Measurements from ENCODE around the gene CA9.

The CA9 gene

GRCh38 chr9:35691334-35691650 lies 17.6 kb downstream of the CA9 start:
- H3K36me3 Mint-ChIP-seq = no peaks in the 10 kb centered on the region
- peaks cover 29% of the 10 kb centered on the region for H3K4me1 Mint-ChIP-seq
- H3K4me3 Mint-ChIP-seq = peak overlapping the region; percentile 86
- peak overlapping the region; percentile 87 for H3K27ac Mint-ChIP-seq
- no peaks in the 10 kb centered on the region for H3K9me3 Mint-ChIP-seq
- H3K27me3 Mint-ChIP-seq = no peaks in the 10 kb centered on the region

DNA sequence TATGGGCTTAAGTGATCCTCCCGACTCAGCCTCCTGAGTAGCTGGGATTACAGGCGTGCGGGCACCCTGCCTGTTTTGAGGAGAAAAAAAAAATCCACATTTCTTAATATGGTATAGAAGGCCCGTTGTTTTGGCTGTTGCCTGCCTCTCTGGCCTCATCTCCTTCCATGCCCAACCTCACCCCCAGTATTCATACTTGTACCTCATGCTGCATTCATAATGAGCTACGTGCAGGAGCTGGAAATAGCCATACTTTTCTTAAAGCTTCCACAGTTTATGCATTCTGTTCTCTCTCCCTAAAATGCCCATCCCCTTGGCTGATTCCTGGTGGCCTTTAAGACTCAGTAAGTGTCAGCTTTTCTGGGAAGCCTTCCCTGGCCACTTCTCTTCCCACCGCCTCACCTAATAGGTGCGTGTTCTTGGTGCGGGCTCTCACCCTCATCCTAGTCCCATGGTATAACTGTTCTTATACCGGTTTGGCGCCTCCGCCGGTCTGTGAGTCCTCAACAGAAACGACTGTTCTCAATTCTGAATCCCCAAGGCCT lies 18.1 kb downstream of the CA9 start:
- Mint-ChIP-seq H3K36me3 (peaks cover 4% of the 10 kb centered on the region), H3K4me1 (peaks cover 34% of the 10 kb centered on the region), H3K27me3 (no peaks in the 10 kb centered on the region), H3K9me3 (no peaks in the 10 kb centered on the region), H3K27ac (peak overlapping the region; percentile 69), H3K4me3 (peak overlapping the region; percentile 86)

- peaks cover 10% of the 10 kb centered on the region for H3K36me3 Mint-ChIP-seq
- H3K9me3 Mint-ChIP-seq = no peaks in the 10 kb centered on the region
- H3K27ac Mint-ChIP-seq = peak overlapping the region; percentile 46
- peaks cover 18% of the 10 kb centered on the region for H3K4me1 Mint-ChIP-seq
- no peak overlapping the region for H3K4me3 Mint-ChIP-seq
- H3K27me3 Mint-ChIP-seq = no peaks in the 10 kb centered on the region
Measured at GRCh38 chr9:35695943-35696401, 22.2 kb downstream of the CA9 start.

GRCh38 chr9:35696520-35697215 lies 22.9 kb downstream of the CA9 start:
- Mint-ChIP-seq H3K4me1 (peaks cover 13% of the 10 kb centered on the region), H3K36me3 (peaks cover 10% of the 10 kb centered on the region), H3K27ac (peak overlapping the region; percentile 46), H3K4me3 (no peak overlapping the region), H3K9me3 (no peaks in the 10 kb centered on the region), H3K27me3 (no peaks in the 10 kb centered on the region)

DNA sequence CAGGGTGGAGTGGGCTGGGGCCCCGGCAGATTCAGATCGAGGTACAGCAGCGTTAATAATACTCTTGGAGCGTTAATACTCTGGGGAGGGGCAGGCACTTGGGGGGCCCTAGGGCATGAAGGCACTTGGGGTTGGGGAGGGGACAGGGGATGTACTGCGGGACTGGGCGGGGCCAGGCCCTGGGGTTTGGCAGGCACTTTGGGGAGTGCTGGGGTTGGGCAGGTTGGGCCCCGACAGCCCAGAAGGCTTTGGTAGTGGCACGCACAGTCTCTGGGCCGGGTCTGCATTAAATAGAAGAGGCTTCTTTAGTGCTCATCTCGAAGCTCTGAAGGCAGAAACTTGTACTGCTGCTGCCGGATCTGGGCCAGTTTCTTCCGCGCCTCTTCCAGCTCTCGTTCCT lies 23.8 kb downstream of the CA9 start:
- Mint-ChIP-seq H3K4me3 (no peak overlapping the region), H3K27me3 (no peaks in the 10 kb centered on the region), H3K9me3 (no peaks in the 10 kb centered on the region), H3K36me3 (peaks cover 10% of the 10 kb centered on the region), H3K4me1 (peaks cover 8% of the 10 kb centered on the region), H3K27ac (no peak overlapping the region)

- H3K27me3 Mint-ChIP-seq = no peaks in the 10 kb centered on the region
- no peak overlapping the region for H3K4me3 Mint-ChIP-seq
- peaks cover 10% of the 10 kb centered on the region for H3K36me3 Mint-ChIP-seq
- H3K4me1 Mint-ChIP-seq = peaks cover 8% of the 10 kb centered on the region
- no peaks in the 10 kb centered on the region for H3K9me3 Mint-ChIP-seq
- no peak overlapping the region for H3K27ac Mint-ChIP-seq
Measured at GRCh38 chr9:35698231-35698630, 24.5 kb downstream of the CA9 start.

GRCh38 chr9:35700031-35700430 lies 26.3 kb downstream of the CA9 start:
- Mint-ChIP-seq H3K9me3 (no peaks in the 10 kb centered on the region), H3K36me3 (peaks cover 13% of the 10 kb centered on the region), H3K4me3 (no peak overlapping the region), H3K27ac (no peak overlapping the region), H3K27me3 (no peaks in the 10 kb centered on the region), H3K4me1 (peaks cover 8% of the 10 kb centered on the region)

- Mint-ChIP-seq H3K4me3 (no peak overlapping the region), H3K27me3 (no peaks in the 10 kb centered on the region), H3K27ac (no peak overlapping the region), H3K4me1 (peaks cover 8% of the 10 kb centered on the region), H3K36me3 (peaks cover 13% of the 10 kb centered on the region), H3K9me3 (no peaks in the 10 kb centered on the region)
Measured at GRCh38 chr9:35700942-35701341, 27.2 kb downstream of the CA9 start.

GRCh38 chr9:35702696-35703095 lies 29.0 kb downstream of the CA9 start:
- H3K9me3 Mint-ChIP-seq = no peaks in the 10 kb centered on the region
- H3K27ac Mint-ChIP-seq = no peak overlapping the region
- peaks cover 16% of the 10 kb centered on the region for H3K36me3 Mint-ChIP-seq
- H3K4me1 Mint-ChIP-seq = no peaks in the 10 kb centered on the region
- no peaks in the 10 kb centered on the region for H3K27me3 Mint-ChIP-seq
- H3K4me3 Mint-ChIP-seq = no peak overlapping the region

DNA sequence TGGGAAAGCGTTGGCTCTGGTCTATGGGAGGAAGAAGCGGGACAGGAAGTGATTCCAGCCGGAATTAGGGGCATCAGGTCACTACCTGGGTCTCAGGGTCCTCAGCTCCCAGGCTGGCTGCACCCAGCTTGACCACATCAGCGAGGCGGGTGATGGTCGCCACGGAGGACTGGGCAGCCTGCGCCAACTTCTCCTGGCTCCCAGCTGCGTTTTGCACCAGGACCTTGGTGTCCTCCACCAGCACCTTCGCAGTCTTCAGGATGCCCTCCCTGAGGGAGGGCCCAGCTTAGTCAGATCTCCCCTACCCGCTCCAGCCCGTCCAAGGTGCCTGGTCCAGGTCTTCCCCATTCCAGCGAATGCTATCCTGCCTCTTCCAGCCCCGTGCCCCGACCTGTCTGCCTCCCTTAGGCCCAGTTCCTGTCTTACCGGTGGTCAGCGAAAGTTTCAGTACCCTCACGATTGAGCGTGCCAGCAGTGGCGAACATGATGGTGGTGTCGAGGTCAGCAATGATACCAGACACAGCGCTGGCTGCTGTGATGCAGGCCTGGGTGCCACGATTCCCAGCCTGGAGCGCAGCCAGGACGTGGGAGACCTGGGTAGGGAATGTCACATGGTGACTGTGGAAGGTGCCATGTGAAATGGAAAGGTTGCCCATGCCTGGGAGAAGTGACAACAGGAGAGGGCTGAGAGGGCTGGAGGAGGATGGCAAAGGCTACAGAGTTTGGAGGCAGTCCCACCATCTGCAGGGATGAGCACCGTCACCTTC lies 30.4 kb downstream of the CA9 start:
- Mint-ChIP-seq H3K4me1 (no peaks in the 10 kb centered on the region), H3K36me3 (peaks cover 19% of the 10 kb centered on the region), H3K27me3 (no peaks in the 10 kb centered on the region), H3K4me3 (no peak overlapping the region), H3K27ac (no peak overlapping the region), H3K9me3 (no peaks in the 10 kb centered on the region)

GRCh38 chr9:35705372-35705771 lies 31.6 kb downstream of the CA9 start:
- Mint-ChIP-seq H3K36me3 (peaks cover 19% of the 10 kb centered on the region), H3K9me3 (no peaks in the 10 kb centered on the region), H3K27ac (no peak overlapping the region), H3K4me1 (no peaks in the 10 kb centered on the region), H3K27me3 (no peaks in the 10 kb centered on the region), H3K4me3 (no peak overlapping the region)

GRCh38 chr9:35705836-35706430 lies 32.2 kb downstream of the CA9 start:
- Mint-ChIP-seq H3K4me3 (no peak overlapping the region), H3K4me1 (no peaks in the 10 kb centered on the region), H3K27ac (no peak overlapping the region), H3K36me3 (peaks cover 21% of the 10 kb centered on the region), H3K27me3 (no peaks in the 10 kb centered on the region), H3K9me3 (no peaks in the 10 kb centered on the region)

DNA sequence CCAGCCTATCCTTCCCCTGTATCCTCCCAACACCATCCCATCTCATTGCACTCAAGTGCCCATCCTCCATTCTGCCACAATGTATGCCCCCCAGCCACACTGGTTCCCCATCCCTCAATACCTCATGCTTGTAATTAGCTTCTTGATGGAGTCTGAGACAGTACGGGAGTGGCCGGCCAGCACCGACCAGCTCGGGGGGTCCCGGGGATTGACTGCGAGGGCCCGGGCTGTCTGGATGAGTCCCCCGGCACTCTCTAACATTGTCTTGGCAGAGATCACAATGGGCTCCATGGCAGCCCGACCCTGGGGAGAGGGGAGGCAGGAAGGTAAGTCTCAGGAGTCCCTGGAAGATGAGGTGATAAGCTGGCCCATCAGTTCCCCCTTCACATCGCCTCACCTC lies 33.2 kb downstream of the CA9 start:
- no peaks in the 10 kb centered on the region for H3K27me3 Mint-ChIP-seq
- H3K36me3 Mint-ChIP-seq = peaks cover 24% of the 10 kb centered on the region
- H3K4me3 Mint-ChIP-seq = no peak overlapping the region
- no peaks in the 10 kb centered on the region for H3K9me3 Mint-ChIP-seq
- no peak overlapping the region for H3K27ac Mint-ChIP-seq
- no peaks in the 10 kb centered on the region for H3K4me1 Mint-ChIP-seq

DNA sequence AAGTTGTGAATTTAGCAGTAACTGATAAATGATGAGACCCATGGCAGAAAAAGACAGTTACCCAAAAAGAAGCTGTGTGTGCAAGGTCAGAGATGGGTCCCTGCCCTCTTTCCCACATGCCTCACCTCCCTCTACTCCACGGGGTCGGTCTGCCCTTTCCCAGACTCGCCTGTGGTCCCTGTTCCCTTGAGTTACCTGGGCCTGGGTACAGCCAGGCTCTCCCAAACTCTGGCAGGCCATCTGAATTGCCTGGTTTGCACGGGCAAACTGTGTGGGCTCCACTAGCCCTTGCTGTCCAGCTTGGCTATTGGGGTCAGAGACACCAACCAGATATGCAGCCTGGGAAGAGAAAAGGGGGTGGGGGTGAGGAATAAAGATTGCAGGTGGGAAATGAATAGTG lies 34.4 kb downstream of the CA9 start:
- Mint-ChIP-seq H3K9me3 (no peaks in the 10 kb centered on the region), H3K27ac (no peak overlapping the region), H3K36me3 (peaks cover 27% of the 10 kb centered on the region), H3K4me1 (no peaks in the 10 kb centered on the region), H3K4me3 (no peak overlapping the region), H3K27me3 (no peaks in the 10 kb centered on the region)

DNA sequence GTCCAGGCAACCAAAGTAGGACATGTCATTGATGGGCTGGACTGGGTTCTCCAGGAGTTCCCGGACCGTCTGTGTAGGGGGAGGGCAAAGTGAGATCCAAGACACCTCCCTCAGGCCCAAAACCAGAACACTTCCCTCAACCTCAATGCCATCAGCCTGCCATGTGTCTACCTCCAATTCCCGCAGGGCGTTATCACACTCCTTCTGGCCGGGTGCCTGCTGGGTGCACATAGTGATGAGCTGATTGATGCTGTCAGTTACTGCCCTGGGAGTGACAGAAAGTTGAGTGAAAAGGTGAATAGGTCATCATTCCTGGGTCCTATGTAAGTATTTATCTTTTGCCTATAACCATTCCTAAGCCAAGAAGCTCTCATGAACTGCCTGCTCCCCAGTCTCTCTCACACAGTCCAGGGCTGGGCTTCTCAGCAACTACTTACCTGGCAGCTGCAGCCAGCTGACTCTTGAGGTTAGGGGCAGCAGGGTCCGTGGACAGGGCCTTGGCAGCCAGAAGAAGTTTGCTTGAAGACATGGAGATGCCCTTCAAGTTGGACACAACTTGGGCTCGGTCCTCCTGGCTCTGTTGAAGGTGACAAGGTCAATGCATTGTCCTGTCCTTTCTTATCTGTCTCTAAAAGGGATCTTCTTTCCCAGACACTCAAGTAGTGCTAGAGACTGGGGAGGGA lies 37.2 kb downstream of the CA9 start:
- H3K27ac Mint-ChIP-seq = no peak overlapping the region
- H3K4me3 Mint-ChIP-seq = no peak overlapping the region
- peaks cover 30% of the 10 kb centered on the region for H3K36me3 Mint-ChIP-seq
- no peaks in the 10 kb centered on the region for H3K9me3 Mint-ChIP-seq
- no peaks in the 10 kb centered on the region for H3K4me1 Mint-ChIP-seq
- H3K27me3 Mint-ChIP-seq = no peaks in the 10 kb centered on the region

Measured in activated naive CD4-positive, alpha-beta T cell treated with anti-CD3 and anti-CD28 coated beads, Interleukin-2, amount 50 U/mL, for 24 hours (primary cell).